GM19463 (cell line): ENCODE results near the gene SEC14L6.

Source experiments
- ATAC-seq: cut with Tn5 transposase; IDR thresholded peaks from one replicate; pipeline ENCODE4 v1.9.1; 2021; ENCODE audit warnings: mild to moderate bottlenecking, moderate library complexity; ENCODE audit not compliant: unreplicated experiment

SEC14L6 gene

DNA sequence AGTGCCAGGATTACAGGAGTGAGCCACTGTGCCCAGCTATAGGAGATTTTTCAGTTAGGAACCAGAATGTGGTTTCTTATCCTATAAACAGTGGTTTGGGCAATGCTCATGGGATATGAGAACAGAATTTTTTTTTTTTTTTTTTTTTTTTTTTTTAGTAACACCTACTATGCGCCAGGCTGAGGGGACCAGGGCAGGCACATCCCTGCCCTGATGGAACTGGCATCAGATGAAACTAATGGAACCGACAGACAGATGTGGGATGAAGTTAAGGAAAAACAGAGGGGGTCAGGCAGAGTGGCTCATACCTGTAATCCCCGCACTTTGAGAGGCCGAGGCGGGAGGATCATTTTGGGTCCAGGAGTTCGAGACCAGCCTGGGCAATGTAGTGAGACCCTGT lies 45.9 kb downstream of the SEC14L6 start:
- no peak for ATAC-seq

DNA sequence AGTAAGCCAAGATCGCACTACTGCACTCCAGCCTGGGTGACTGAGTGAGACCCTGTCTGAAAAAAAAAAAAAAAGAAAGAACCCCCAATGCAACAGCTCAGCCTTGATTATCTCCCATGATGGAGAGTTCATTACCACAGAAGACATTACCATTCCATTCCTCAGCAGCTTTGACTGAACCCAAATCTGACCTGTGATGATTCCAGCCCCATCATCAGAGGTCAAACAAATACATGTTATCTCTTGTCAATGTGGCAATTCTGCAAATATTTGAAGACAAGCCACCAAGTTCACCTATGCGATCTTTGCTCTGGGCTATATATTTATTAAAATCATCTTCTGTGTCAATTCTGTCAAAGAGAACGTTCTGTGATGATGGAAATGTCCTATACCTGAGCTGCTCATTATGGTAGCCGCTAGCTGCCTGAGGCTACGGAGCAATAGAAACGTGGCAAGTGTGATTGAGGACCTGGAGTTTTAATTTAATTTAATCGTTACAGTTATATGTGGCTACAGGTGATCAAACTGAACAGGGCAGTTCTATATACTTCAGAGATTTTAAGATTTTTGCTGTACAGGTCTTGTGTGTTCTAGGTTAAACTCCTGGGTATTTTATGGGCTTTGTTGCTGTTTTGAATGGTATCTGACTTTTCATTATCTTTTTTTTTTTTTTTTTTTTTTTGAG lies 48.9 kb downstream of the SEC14L6 start:
- no peak for ATAC-seq

DNA sequence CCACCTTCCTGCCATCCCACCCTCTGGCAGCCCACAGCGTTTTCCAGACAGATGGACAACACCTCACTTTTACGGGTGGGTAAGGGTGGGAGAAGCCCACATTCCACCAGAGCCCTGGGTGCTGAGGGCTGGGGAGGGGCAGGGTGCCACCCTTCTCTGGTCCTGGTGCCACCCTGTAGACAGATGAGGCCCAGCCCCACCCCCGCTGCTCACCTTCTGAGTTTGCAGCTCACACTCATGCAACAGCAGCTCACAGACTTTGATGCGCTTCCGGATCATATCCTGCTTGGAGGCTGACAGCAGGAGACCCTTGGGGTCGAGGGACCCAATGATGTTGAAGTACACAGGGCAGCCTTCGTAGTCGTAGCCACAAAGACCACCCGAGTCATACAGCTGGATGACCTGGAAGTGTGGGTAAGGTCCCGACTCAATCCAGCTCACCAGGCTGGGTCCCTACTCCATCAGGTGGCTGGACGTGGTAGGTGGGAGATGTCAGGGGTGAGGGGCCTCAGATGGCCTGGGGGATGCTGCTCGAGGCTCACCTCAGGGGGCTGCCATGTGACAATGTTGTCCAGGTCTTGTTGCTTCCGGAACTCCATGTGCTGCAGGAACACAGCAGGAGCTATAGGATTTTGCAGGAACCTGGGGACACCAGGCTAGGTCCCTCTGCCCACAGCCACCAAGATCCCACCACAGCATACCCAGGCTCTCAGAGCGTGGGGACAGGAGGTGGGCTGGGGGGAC lies 51.3 kb downstream of the SEC14L6 start:
- ATAC-seq: no peak

DNA sequence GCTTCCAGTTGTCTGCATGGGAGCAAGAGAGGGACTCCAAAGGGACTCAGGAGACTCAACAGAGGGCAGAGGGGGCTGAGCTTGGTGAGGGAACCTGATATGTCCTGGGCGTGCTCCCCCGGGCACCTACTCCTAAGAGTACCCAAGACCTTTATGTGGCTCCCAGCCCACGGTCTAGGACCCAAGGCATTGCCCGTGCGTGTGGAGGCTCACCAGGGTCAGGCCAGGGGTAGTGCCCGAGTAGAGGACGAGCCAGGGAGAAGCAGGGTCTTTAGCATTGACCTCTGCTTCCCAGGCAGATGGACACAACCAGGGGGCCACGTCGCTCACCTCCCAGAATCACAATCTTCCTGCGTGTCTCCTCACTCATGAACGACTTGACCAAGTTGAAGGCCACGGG lies 54.4 kb downstream of the SEC14L6 start:
- ATAC-seq: no peak

DNA sequence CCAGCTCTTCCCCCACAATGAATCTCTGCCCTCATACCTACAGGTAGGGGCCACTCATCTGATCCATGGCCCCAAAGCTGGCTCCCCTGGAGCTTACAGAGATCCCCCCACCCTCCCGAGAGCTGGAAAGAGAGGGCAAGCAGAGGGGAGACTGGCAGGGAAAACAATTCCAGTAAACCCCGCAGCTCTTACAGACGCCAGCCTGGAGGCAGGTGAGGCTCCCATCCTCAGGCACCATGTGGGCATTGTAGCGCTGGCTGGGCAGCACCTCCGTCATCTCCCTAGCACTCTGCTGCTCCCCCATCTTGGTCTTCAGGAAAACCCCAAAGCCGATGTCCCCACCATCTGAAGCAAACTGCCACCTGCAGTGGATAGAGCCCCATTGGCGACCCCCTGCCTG lies 55.2 kb downstream of the SEC14L6 start:
- no peak for ATAC-seq

DNA sequence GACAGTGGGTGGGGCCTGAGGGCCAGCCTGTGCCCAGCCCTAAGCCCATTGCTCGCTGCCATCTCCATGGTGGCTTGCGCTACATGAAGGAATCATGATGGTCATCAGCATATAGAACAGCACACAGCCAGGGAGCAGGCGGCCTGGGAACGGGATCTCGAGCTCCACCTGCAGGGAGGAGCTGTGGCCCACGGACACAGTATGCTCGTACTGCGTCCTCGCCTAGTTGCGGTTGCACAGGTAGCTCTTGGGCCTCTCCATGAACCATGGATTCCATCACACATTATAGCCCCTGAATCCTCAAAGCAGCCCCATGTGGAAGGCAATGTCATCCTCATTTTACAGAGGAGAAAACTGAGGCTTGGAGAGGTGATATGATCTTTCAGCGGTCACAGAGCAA lies 56.1 kb downstream of the SEC14L6 start:
- no peak for ATAC-seq

DNA sequence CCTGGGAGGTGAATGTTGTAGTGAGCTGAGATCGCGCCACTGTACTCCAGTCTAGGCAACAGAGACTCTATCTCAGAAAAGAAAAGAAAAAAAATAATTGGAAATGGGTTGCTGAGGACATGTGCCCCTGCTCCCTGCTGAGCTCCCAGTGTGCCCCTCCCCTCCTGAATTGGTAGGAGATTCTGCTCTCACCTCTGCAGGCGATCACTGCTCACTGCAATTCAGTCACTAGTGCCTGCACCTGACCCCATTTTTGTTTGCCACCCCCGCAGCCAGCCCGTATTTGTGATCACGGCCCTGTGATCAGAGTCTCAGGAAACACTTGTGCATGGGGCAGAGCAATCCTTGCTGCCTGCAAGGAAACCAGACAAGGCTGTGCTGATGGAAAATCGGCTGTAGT lies 58.4 kb downstream of the SEC14L6 start:
- ATAC-seq: no peak

DNA sequence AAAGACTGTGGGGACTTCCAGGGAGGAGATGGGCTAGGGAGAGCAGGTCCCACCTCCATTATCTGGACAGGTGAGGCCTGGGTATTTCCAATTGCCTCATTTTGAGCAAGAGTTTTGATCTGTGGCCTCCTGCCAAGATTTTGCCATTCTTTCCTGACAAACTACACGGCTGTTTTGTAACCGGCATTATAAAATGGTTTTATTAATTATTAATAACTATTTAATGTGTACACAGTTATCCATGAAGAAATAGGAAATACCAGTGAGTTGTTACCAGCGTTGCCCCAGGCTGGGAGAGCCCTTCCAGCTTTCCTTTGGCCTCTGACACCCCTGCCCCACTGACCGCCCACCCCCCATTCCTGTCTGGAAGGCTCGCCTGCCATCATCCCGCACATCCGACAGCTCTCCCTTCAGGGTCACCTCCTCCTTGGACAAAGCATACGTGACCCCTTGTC lies 59.9 kb downstream of the SEC14L6 start:
- no peak for ATAC-seq

DNA sequence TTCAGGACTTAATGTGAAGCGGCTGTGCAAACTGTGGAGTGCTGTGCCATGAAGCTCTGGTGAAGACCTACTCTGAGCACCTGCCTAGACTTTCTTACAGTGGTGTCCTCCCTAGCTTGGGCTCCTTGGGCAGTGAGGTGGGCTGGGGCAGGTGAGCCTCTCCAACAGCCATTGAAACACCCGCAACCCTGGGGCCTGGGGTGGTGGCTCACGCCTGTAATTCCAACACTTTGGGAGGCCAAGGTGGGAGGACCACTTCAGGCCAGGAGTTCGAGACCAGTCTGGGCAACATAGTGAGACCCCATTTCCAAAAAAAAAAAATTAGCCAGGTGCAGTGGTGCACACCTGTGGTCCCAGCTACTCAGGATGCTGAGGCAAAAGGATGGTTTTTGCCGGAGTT lies 60.4 kb downstream of the SEC14L6 start:
- no peak for ATAC-seq

DNA sequence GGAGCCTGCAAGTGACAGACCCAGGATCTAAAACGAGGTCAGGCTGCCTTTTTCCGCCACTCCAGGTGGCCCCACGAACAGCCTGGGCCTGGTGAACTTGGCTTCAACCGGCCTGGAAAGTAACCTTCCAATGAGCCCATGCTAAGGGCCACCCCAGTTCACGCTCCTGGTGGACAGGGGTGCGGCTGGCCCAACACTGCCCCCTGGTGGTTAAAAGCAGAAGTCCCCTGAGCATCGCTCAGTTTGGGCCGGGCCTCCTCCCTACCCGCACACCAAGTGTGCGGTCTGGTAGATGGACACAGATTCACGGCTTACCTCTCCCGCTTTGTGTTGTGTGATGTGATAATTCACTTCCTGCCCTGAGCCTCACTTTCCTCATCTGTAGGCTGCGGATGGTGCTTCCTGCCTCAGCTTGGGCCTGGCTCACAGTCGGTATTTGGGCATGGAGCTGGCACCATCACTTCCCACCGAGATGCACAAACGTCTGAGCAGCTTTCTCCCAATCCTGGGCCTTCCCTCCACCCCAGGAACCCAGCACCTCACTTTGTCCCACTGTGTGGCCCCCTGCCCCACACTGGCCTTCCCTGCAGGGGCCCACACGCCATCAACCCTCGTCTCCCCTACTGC lies 61.1 kb downstream of the SEC14L6 start:
- no peak for ATAC-seq

DNA sequence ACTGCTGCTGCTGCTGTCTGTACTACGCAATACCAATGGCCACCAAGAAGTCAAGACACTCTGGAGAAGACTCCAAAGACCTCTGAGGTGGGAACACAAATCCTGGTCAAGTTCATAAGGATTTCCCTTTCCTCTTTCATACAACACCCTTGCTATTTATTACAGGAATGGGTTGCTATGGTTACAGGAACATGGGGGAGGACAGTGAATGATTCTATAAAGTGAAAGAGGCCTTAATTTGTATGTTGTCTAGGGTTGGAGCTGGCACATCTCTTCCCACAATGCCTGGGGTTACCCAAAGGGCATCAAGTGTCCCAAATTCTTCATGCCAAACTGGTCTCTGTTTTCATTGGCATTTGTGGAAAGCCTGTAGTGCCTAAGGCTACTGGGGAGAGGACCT lies 63.4 kb downstream of the SEC14L6 start:
- no peak for ATAC-seq

DNA sequence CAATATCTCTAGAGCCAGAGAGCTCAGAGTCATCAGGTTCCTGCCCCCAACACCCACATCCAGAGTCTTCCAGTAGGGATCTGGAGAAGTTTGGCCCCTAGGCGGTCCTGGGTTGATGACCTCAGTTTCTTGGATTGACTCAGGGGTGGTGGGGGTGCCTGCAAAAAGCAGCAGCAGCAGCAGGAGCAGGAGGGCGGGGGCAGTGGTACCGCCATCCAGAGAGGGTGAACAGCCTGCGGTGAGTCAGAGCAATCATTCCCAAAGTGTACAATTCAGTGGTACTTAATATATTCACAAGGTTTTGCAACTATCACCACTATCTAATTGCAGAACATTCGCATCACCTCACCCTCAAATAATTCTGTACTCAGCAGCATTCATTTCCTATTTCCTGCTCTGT lies 64.8 kb downstream of the SEC14L6 start:
- ATAC-seq: no peak

DNA sequence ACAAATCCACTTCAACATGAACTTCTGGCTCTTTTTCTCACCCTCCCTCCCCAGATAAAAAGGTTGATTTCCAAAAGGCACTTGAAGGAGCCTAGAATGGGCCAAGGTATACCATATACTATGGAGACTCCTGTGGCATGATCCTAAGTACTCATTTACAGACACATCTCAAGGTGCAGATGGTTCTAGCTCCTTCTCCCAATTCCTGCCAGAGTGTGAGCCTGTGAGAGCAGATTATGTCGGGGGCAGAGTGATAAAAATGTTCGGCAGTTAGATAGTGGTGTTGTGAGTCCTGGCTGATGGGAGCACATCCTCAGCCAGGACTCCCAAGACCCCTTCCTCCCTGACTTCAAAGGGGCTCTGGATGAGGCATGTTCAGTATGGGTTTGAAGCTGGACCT lies 66.6 kb downstream of the SEC14L6 start:
- no peak for ATAC-seq

DNA sequence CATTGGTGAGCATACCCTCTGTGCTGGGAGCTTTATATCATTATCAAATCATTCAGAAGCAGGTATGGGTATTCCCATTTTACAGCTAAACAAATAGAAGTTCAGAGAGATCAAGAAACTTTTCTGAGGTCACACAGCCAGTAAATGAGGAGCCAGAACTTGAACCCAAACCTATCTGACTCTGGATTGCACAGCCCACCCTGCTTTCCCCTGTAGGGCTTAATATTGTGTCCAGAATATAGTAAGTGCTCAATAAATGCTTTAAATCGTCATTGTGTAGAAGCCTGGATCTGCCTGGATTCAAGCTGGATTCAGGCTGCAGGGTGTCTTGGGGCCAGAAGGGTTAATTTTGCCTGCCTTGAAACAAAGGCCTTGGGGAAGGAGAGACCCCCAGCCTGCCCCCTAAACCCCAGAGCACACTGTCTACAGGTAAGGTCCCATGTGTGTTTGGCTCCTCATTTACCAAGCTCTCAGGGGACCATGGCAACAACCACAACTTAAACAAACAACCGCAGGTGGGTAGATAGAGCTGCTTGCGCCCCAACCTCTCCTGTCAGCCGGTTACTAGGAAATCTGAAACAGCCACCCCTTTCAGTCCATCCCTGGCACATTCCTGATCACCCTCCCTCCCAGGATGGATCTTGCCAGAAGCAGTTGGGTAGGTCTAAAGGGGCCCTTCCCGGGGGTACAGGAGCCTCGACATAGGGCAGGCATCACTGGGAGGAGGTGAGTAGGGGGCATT lies 71.7 kb downstream of the SEC14L6 start:
- no peak for ATAC-seq

DNA sequence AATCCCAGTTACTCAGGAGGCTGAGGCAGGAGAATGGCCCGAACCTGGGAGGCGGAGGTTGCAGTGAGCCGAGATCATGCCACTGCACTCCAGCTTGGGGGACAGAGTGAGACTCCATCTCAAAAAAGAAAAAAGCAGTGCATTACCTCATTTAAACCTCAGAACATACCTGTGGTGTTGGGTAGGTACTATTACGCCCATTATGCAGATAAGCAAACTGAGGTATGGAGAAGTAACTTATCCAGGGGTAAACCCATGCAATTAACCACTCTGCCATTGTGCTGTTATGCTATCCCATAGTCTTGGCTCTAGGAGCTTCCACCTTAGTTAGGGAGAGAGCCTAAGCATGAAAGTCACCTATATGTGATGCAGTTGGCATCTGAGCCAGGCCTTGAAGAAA lies 72.4 kb downstream of the SEC14L6 start:
- no peak for ATAC-seq

DNA sequence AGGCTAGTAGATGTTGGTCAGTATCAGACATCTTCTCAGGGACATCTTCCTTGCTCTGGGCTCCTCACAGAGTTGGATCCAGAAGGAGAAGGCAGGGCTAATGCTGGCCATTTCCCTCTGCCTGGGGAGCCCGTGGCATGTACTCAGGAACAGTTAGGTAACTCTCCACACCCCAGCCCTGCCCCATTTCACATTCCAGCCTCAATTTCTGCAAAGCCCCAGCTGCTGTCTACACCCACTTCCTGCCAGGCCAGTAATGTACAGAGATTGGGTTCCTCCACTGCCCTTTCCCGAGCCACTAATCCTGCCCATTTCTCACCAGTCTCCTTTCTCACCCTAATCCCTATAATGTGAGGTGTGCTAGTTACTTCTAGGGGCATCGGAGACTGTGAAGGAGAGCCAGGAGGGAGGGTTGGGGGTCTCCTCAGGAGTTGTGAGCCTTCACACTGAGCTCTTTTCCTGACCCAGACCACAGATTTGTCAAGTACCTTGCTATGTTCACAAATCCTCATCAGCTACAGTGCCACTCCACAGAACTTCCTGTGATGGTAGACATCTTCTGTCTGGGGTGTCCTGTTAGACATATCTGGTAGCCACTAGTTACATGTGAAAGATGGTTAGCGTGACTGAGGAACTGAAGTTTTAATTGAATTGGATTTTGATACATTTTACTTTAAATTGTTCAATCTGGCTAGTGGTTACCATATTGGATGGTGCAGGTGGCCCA lies 73.4 kb downstream of the SEC14L6 start:
- no peak for ATAC-seq
